COLO829 (cell line): ENCODE measurements around the gene MINPP1.

Experiments used
- DNase-seq: peaks from one replicate; pipeline ENCODE4 v3.0.0; 2012; ENCODE audit warnings: low spot score

MINPP1 gene

DNA sequence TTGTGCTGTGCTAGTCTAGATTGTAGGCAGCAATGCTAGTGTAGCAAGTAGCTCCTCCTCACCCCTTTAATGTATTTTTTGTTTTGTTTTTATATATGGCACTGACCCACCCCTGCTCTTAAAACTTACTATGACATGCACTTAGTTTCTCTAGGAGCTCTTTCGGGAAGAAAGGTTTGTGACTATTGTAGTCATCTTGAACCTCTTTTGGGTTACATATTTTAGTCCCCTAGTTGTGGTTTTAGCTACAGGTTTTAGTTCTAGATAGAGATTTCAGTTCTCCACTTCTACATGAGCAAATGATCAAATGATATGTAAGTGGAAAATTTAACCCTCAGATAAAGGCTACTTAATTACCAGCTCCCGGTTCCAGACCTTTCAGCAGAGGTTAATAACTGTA is 14.9 kb downstream of the MINPP1 start:
- DNase-seq: no peak

DNA sequence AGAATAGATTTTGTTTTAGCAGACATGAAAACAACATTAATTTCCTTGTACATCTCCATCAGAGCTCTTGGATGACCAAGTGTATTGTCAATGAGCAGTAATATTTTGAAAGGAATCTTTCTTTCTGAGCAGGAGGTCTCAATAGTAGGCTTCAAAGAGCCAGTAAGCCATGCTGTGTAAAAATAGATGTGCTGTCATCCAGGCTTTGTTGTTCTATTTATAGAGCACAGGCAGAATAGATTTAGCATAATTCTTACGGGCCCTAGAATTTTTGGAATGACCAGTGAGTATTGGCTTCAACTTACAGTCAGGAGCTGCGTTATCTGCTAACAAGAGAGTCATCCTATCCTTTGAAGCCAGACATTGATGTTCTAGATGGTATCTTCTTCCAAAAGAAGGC is 19.0 kb downstream of the MINPP1 start:
- no peak for DNase-seq

DNA sequence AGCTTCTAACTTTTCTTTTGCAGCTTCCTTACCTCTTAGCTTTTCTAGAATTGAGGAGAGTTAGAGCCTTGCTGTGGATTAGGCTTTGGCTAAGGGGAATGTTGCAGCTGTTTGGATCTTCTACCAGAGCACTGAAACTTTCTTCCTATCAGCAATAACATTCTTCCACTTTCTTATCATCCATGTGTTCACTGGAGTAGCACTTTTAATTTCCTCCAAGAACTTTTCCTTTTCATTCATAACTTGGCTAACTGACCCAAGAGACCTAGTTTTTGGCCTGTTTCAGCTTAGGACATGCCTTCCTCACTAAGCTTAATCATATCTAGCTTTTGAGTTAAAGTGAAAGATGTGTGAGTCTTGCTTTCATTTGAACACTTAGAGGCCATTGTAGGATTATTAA is 19.6 kb downstream of the MINPP1 start:
- no peak for DNase-seq

DNA sequence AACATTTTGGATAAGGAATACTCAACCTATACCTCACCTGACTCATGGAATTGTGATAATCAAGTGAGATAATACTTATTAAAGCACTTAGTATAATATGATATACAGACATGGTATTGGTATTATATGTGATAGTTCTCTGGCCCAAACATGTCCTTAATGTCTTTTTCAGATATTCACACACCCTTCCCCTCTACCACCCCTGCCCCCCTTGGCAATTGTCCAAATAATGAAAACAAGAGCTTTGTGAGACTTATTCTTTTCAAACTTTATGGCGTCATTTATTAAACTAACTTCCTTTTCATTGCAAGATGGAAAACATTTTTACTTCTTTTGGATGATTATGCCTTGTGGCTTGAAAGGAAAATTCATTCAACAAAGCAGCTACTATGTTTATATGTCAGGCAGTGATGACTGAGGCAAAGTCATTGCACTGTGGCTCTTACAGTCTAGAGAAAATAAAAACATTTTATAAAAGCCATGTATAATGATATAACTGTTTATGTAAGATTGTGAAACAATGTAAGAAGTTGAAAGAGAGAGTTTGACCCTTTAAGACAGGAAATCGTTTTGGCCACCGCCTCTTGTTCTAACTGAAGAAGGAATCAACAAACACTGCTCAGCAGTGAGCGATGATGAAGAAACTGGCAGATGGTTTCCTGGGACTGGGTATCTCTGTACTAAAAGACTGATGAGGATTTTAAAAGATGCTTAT is 27.4 kb downstream of the MINPP1 start:
- peak; percentile 42 for DNase-seq

DNA sequence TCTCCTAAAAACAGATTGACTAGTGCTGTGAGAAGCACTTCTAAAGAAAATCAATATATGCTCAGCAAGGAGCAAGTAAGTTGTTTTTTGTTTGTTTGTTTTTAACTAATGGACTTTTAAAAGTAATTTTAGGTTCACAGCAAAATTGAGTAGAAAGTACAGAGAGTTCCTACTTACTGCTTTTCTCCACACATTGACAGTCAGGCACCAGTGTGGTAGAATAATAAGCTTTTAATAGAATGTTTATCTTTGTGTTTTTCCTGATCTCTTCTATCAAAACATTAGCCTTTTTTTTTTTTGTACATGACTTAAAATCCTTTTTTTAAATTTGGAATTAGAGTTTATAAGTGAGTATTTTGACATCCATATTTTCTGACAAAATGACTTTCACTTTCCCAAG is 28.0 kb downstream of the MINPP1 start:
- DNase-seq: no peak

DNA sequence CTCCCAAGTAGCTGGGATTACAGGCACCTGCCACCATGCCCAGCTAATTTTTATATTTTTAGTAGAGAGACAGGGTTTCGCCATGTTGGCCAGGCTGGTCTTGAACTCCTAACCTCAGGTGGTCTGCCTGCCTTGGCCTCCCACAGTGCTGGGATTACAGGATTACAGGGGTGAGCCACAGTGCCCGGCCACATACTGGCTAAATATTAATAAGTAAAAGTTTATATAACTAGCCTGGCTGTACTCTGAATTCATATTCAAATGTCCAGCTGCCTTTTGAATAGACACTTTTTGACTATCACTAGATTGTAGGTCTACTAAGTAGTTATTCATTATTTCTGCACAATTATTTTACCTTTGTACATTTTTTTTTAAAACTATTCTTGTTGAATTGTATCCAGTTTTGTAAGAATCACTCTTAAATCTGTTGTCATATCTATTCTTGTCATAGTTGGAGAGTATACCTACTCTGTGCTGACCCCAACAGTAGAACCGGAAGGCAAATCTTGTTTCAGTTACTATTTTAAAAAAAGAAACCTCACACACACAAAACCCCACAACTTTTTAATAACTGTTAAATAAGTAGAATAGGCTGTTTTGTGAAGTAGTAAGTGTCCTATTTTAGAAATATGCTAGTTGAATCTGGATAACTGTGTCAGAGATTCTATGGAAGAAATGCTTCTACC is 29.6 kb downstream of the MINPP1 start:
- no peak for DNase-seq

DNA sequence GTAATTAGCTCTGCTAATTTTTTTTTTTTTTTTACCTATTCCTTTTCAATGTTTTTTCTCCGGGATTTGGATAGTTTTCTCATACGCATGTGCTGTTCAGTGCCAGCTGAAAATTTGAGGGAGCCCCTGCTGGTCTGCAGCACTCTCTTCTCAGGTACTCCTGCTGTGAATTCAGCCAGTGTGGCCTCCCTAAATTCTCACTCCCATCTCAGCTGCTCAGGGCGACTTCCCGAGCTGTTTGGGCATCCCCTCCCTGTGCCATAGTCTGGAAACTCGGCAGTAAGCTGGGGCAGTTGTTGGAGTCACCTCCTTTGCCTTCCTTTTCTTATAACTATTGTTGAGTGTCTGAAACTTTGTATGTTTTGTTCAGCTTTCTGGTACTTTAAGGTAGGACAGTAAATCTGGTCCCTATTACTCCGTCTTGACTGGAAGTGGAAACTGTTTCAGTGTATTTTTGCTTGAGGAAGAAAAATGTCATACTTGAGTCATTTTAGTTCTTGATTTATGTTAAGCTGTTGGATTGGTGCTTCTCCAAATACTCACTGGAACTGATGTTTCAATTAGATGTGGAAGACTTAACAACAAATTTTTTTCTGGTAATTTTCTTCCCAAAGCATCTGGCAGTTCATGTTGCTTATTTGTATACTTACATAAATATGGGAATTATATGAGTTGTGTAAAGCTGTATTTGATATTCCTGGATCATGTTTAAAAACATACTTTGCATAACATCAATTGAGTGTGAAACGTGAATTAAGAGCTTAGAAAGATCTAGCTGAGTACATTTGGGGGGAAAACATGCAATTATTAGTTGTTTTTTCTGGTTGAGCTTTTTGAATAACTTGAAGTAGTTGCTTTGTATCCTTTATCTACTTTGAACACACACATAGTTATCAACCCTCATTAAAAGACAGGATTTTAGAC is 33.7 kb downstream of the MINPP1 start:
- no peak for DNase-seq

DNA sequence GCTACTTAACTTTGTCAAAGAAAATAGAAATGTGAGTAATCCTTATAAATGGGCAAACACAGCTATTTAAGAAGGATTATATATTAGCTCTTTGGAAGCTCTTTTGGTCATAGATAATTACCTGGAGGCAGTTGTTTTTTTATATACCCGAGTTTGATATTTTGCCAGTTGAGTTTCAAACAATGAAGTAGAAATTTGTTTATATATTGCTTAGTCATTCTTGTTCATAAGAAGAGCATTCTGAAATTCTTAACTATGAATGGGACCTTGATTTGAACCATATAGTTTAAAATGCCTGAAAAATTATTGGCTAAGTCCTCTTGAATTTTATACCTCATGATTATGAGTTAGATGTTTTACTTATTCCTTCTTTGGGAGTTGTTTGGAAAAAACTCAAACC is 36.4 kb downstream of the MINPP1 start:
- DNase-seq: no peak

DNA sequence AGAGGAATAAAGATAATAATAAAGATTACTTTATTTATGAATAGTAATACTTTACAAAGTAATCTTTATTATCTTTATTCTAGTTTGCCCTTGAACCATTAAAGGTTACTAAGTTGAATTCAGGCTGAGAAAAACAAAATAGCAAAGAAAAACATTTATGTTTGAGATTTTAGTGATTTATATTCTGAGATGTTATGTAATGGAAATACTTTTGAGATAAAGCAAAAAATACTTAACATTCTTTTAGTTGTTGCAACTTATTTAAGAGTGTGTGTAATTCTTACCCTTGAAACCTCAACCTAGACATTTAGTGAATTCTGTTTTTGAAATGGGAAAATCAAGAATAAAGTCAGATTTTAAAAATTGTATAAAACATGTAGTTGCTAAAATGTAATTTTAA is 40.0 kb downstream of the MINPP1 start:
- no peak for DNase-seq

DNA sequence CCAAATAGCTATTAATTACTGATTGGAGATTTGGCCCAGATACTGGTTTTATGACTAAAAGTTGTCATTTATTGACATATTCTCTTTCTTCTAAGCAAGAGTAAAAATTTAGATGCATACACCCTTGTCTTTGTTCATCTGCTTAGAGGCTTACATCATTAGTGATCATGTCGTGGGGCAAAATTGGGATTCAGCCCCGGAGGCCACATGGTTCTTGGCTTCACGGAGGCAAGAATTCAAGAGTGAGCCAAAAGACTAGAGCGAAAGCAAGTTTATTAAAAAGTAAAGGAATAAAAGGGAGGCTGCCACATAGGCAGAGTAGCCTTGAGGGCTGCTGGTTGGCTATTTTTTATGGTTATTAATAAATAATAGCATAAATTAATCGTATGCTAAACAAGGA is 41.1 kb downstream of the MINPP1 start:
- DNase-seq: no peak

DNA sequence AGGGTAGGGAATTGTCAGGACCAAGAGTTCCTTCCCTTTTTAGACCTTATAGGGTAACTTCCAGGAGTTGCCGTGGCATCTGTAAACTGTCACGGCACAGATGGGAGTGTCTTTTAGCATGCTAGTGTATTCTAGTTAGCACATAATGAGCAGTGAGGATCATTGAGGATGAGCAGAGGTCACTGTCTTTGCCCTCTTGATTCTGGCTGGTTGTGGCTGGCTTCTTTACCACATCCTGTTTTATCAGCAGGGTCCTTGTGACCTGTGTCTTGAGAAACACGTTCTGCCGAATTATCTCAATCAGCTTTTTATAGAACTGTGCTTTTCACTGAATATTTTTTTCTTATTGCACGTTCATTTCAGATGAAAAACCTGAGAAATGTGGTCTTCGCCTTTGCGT is 41.5 kb downstream of the MINPP1 start:
- no peak for DNase-seq

DNA sequence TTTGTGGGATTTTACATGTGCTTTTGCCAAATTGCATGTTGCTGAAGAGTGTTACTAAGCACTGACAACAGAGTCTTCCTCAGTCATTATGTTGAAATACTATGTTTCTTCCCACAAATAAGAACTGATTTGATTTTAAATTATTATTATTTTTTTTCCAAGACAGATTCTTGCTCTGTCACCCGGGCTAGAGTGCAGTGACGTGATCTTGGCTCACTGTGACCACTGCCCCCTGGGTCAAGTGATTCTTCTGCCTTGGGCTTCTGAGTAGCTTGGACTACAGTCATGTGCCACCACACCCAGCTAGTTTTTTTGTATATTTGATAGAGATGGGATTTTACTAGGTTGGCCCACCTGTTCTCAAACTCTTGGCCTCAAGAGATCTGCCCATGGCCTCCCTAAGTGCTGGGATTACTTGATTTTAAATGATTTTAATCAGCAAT is 42.3 kb downstream of the MINPP1 start:
- DNase-seq: no peak

DNA sequence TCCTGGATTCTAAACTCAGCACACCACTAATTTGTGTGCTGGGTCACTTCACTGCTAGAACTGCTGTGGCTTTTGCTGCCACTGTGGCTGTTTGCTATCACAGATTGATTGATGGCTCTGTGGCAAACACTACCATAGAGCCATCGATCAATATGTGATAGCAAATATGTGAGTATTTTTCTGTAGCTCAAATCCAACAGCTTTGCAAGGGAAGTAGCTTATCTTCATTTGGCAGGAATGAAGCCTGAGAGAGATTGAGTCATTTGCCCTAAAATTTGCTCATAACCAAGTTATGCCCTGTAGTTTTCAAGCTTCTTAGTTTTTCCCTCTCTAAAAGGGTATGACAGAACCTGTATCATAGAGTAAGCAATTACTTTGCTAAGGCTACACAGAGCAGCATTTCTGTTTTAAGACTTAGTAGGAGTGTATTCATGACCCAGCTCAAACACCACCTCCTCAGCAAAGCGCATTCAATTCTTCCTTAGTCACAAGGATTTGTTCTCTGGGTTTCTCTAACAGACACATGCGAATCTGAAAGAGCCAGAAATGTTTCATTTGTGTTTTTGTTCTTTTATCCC is 43.1 kb downstream of the MINPP1 start:
- no peak for DNase-seq

DNA sequence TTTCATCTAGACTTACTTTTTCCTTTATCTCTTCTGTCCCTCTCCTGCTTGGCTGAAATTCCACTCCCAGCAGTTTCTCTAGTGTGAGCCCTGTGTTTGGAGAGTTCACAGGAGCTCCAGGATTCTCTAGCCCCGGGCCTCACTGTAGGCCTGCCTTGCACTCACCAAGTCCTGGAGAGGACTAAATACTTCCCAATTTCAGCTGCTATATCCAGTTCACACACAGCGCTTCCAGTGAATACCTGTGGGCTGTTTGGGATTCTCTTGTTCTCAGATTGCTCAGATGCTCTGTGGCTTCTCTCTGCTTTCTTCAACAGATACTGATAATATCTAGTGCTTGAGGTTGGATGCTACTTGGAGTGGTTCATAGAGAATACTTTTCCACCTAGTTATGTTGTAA is 46.0 kb downstream of the MINPP1 start:
- DNase-seq: no peak

DNA sequence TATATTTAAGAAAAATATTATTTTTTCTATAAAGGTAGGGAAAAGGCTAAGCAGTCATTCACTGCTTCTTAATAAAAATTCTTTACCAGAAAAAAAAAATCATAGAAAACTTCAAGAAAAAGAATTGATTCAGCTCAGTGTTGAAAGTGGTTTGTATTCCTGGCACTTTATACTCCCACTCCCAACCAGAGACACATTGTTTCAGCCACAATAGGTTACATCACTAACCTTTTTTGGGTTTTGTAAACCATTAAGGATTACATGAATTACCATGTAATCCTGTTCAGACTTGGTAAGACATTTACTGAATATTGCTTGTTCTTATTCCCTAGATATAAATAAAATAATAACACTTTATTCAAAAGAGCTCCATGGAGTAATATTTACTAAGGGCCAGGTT is 46.6 kb downstream of the MINPP1 start:
- no peak for DNase-seq

DNA sequence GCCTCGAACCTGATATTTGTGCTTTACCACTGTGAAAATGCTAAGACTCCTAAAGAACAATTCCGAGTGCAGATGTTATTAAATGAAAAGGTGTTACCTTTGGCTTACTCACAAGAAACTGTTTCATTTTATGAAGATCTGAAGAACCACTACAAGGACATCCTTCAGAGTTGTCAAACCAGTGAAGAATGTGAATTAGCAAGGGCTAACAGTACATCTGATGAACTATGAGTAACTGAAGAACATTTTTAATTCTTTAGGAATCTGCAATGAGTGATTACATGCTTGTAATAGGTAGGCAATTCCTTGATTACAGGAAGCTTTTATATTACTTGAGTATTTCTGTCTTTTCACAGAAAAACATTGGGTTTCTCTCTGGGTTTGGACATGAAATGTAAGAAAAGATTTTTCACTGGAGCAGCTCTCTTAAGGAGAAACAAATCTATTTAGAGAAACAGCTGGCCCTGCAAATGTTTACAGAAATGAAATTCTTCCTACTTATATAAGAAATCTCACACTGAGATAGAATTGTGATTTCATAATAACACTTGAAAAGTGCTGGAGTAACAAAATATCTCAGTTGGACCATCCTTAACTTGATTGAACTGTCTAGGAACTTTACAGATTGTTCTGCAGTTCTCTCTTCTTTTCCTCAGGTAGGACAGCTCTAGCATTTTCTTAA is 47.7 kb downstream of the MINPP1 start:
- no peak for DNase-seq

DNA sequence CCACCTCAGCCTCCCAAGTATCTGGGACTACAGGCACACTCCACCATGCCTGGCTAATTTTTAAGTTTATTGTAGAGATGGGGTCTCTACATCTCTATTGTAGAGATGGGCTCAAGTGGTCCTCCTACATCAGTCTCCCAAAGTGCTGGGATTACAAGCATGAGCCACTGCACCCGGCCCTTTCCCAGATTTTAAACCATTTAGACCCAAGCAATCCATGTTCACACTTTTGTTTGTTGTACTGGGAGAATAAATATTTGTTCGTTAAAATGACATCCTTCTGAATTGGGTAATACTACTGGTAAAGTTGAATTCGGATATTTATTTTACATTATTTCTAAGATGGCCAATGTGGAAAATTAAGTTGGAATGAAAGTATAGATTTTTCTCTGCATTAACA is 52.7 kb downstream of the MINPP1 start:
- DNase-seq: no peak

DNA sequence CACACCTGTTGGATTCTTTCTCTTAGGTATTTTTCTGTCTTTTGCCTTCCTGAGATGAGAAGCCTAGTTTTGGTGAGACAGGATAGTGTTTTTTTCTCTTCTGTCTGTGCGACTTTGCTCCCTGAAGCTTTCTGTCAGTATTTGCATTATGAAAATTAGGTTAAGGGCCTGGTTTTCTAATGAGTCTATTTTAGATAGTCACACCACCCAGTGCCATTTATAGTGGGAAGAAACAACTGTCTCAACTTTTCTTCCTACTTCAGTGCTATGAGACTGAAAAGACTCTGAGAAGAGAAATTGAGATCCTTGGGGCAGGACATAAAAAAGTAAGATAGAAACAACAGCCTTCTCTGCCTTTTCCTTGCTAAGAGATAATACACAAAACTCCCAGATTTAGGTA is 53.6 kb downstream of the MINPP1 start:
- no peak for DNase-seq

DNA sequence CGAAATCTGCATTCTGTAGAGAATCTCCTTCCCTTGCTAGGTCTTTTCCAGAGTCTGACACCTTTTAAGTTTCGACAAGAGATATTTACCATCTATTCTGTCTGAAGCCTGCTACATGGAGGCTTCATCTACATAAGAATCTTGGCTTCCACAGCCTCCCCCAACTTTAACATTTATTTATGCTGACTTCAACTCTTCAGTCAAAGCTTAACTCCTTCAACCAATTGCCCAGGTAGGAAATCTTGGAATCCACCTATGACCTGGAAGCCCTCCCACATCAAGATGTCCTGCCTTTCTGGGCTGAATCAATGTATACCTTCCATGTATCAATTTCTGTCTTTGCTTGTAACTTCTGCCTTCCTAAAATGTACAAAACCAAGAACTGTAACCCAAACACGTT is 54.7 kb downstream of the MINPP1 start:
- DNase-seq: no peak

DNA sequence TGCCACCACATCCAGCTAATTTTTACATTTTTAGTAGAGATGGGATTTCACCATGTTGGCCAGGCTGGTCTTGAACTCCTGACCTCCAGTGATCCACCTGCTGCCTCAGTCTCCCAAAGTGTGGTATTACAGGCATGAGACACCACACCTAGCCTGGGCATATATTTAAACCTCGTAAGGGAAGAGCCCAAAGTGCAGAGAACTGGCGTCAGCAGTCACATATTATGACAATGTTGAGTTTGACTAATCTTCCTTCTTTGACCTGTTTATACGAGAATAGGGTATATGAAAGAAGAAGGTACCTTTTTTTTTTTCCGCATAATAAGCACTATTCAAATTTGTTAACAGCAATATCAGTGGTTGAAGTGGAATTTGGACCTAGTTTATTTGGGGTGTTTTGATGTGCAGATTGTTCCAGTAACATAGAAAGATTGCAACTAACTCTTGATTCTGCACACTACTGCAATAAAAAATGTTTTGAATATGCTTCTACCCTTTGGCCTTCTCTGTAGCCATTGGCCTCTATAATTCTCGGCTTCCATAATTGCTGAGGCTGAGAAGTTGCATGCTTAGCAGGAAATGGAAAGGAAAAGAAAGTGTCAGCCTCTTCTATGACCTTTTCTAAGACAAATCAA is 55.9 kb downstream of the MINPP1 start:
- no peak for DNase-seq

DNA sequence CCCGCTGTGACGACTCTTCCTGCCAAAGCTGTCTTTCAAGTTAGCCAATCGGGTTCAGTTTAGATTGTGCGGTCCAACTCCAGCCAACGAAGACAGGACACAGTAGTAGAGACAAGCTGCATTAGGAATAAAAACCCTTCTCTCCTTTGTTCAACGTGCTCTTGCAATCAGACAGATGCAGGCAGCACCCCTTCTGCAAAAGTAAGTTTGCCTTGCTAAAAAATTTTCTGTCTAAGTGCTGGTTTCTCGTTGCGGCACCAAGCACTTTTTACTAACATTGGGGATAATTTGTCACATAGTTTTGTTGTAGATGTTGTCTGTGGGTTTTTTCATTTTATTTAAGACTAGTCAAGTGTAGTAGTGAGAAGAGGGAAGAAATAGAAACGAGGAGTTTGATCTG is 58.1 kb downstream of the MINPP1 start:
- no peak for DNase-seq
